Measurements from ENCODE around the gene STAC.

Gene STAC

DNA sequence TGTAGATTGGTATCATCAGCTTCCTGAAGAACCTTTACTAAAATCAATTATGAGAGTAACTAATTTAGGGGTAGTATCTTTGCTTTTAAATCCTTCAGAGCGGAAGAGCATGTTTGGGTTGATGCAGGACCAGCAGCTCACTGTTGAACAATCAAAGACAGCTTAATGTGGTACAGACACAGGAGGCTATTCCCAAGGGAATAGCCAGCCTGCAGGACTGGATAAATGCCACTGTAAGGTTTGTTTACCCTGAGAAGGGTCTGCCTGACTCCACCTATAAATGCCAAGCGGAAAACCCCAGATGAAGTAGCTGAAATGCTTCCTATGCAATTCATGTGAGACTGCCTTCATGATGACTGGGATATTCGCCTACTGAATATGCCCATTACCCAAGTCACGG lies 16.0 kb upstream of the STAC start:
- TF ChIP-seq, protein P1, sequence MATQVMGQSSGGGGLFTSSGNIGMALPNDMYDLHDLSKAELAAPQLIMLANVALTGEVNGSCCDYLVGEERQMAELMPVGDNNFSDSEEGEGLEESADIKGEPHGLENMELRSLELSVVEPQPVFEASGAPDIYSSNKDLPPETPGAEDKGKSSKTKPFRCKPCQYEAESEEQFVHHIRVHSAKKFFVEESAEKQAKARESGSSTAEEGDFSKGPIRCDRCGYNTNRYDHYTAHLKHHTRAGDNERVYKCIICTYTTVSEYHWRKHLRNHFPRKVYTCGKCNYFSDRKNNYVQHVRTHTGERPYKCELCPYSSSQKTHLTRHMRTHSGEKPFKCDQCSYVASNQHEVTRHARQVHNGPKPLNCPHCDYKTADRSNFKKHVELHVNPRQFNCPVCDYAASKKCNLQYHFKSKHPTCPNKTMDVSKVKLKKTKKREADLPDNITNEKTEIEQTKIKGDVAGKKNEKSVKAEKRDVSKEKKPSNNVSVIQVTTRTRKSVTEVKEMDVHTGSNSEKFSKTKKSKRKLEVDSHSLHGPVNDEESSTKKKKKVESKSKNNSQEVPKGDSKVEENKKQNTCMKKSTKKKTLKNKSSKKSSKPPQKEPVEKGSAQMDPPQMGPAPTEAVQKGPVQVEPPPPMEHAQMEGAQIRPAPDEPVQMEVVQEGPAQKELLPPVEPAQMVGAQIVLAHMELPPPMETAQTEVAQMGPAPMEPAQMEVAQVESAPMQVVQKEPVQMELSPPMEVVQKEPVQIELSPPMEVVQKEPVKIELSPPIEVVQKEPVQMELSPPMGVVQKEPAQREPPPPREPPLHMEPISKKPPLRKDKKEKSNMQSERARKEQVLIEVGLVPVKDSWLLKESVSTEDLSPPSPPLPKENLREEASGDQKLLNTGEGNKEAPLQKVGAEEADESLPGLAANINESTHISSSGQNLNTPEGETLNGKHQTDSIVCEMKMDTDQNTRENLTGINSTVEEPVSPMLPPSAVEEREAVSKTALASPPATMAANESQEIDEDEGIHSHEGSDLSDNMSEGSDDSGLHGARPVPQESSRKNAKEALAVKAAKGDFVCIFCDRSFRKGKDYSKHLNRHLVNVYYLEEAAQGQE (IDR thresholded peaks at IDR 0.05; ENCODE audit: insufficient read depth in 1 of 2, low read depth in 2 of 2, low read length in 2 of 2), result no peak
- TF ChIP-seq POLR2AphosphoS5 (IDR thresholded peaks at IDR 0.05; ENCODE audit: low read depth, low read length), result no peak
- no peak for TF ChIP-seq TAF1 (IDR thresholded peaks at IDR 0.05; ENCODE audit: borderline replicate concordance, insufficient read depth, low read length)
- TF ChIP-seq FOXP2 (optimal IDR thresholded peaks at IDR 0.05; ENCODE audit: borderline replicate concordance, extremely low read depth, extremely low read length, insufficient read depth), result no peak
- no peak for TF ChIP-seq SIN3A (IDR thresholded peaks at IDR 0.05; ENCODE audit: borderline replicate concordance, insufficient read depth, low read length)

DNA sequence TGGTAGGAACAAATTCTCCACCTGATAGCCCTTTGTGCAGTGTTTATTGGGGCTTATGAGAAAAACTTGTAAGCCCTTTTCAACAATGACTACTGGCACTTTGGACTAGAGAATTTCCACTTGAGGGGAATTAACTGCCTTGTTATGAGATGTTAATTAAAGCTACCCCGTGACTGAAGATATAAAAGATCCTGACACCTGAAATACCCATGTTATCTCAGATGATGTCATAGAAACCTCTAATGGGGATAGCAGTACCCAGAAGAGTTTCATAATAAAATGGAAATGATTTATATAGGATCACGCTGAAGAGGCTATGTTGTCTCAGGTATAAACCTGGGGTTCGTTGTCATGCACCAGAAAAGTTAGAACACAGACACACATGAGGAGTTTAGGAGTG lies 14.5 kb upstream of the STAC start:
- TF ChIP-seq SIN3A (IDR thresholded peaks at IDR 0.05; ENCODE audit: borderline replicate concordance, insufficient read depth, low read length) (no peak), FOXP2 (optimal IDR thresholded peaks at IDR 0.05; ENCODE audit: borderline replicate concordance, extremely low read depth, extremely low read length, insufficient read depth) (no peak), POLR2AphosphoS5 (IDR thresholded peaks at IDR 0.05; ENCODE audit: low read depth, low read length) (no peak)

DNA sequence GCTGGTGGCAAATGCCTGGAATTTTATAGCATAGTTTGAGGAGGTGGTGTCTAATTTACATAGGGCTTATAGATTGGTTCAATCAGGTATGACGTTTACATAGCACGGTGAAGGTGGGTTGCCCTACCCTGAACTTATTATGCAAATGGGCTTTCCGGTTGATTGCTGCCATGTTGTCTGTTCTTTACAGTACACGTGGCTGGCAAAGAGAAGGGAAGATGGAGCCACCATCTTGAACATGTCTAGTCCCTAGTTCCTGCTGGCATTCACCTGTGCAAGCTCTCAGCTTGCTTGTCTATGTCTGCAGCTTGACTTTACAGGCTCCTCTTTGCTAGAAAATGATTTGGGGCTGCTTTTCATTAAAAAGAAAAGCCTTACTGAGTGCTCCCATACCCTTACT lies 14.0 kb upstream of the STAC start:
- TF ChIP-seq, protein P1 (IDR thresholded peaks at IDR 0.05; ENCODE audit: insufficient read depth in 1 of 2, low read depth in 2 of 2, low read length in 2 of 2), result no peak
- no peak for TF ChIP-seq TAF1 (IDR thresholded peaks at IDR 0.05; ENCODE audit: borderline replicate concordance, insufficient read depth, low read length)
- no peak for TF ChIP-seq SIN3A (IDR thresholded peaks at IDR 0.05; ENCODE audit: borderline replicate concordance, insufficient read depth, low read length)
- TF ChIP-seq FOXP2 (optimal IDR thresholded peaks at IDR 0.05; ENCODE audit: borderline replicate concordance, extremely low read depth, extremely low read length, insufficient read depth), result no peak
- TF ChIP-seq POLR2AphosphoS5 (IDR thresholded peaks at IDR 0.05; ENCODE audit: low read depth, low read length), result no peak

DNA sequence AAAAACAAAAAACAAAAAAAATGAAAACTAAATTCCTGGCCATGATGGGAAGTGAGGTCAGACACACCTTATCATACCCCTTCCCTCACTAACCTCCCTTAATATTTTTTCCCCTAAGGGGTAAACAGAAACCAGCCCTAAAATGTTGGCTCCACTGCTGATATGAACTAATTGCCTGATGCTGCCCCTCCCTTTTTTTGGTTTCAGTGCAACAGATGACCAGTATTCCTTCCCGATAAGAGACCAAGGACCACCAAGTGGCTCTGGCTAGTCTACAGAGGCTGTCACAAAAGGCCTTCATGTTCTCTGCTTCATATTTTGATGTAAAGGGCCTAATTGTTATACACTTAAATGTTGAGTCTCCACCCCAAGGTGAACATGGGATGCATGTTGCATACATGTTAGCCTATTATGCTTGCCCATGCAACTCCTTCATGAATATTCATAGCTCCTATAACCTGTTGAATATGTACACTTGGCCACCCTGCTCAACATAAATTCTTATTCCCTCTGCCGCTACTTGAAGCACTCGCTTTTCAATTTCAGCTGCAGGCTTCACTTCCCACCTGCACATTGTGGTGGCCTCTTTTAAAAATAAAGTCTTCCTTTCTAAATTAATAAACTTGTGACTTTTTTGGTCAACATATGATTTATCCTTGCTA lies 12.3 kb upstream of the STAC start:
- TF ChIP-seq FOXP2 (optimal IDR thresholded peaks at IDR 0.05; ENCODE audit: borderline replicate concordance, extremely low read depth, extremely low read length, insufficient read depth), result no peak
- no peak for TF ChIP-seq TAF1 (IDR thresholded peaks at IDR 0.05; ENCODE audit: borderline replicate concordance, insufficient read depth, low read length)
- TF ChIP-seq, protein P1 (IDR thresholded peaks at IDR 0.05; ENCODE audit: insufficient read depth in 1 of 2, low read depth in 2 of 2, low read length in 2 of 2), result no peak
- no peak for TF ChIP-seq POLR2AphosphoS5 (IDR thresholded peaks at IDR 0.05; ENCODE audit: low read depth, low read length)
- TF ChIP-seq SIN3A (IDR thresholded peaks at IDR 0.05; ENCODE audit: borderline replicate concordance, insufficient read depth, low read length), result no peak

DNA sequence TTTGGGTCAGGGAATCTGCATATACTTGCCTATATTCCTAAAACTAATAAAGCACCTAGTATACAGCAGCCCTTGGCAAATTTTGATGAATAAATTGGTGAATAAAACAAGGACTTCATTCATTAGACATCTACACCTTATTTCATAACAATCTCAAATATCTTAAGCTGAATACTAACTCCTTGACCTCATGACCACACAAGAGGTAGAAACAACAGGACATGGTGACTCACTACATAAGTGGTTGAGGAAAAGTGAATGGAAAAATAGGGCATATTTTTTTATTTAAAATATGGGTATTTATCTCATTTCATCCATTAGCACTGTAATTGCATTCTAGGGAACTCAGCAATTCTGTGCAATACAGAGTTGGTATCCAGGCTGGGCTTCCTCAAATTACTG lies 7.8 kb upstream of the STAC start:
- TF ChIP-seq SIN3A (IDR thresholded peaks at IDR 0.05; ENCODE audit: borderline replicate concordance, insufficient read depth, low read length), result no peak
- no peak for TF ChIP-seq FOXP2 (optimal IDR thresholded peaks at IDR 0.05; ENCODE audit: borderline replicate concordance, extremely low read depth, extremely low read length, insufficient read depth)
- no peak for TF ChIP-seq POLR2AphosphoS5 (IDR thresholded peaks at IDR 0.05; ENCODE audit: low read depth, low read length)
- no peak for TF ChIP-seq TAF1 (IDR thresholded peaks at IDR 0.05; ENCODE audit: borderline replicate concordance, insufficient read depth, low read length)
- TF ChIP-seq, protein P1 (IDR thresholded peaks at IDR 0.05; ENCODE audit: insufficient read depth in 1 of 2, low read depth in 2 of 2, low read length in 2 of 2), result no peak
